Endothelial cell of umbilical vein (primary cell): Measurements from ENCODE around the gene MEIG1. TPM values are rescaled to one million over a fixed set of nuclear protein-coding genes. Genes with fewer than 3 reads are reported as not detected.

Experiments used
- BruUV-seq: library from RNA; stranded (reverse); fragments of 400-500 nt; replicated peaks from 2 replicates; lab custom pipeline; 2021; lab: Mats Ljungman, UMichigan
- CTCF ChIA-PET: fragments of 300-600, 350-600 bp; sonication (Branson Sonifier 250); formaldehyde crosslinking; loops from one replicate; lab custom pipeline; 2021; ENCODE audit warnings: antibody characterized with exemption, inconsistent platforms; lab: Charles Lee
- POLR2A ChIA-PET: fragments of 300-600, 350-600 bp; sonication (Branson Sonifier 250); formaldehyde crosslinking; loops from one replicate; lab custom pipeline; 2021; ENCODE audit warnings: antibody characterized with exemption, inconsistent platforms; lab: Charles Lee
- DNase-seq: peaks from one replicate; pipeline ENCODE4 v3.0.0-alpha.2; 2011; ENCODE audit warnings: low read depth, low spot score
- FAIRE-seq: peaks from 2 replicates; lab custom pipeline; 2011; peaks lifted over from hg19 to GRCh38; lab: Jason Lieb, UNC
- H2AFZ ChIP-seq: 2 replicates; pipeline ENCODE4 v1.6.0; 2012; ENCODE audit warnings: low read depth, low read length, control low read depth, inconsistent platforms
- H3K27ac ChIP-seq: 2 replicates; pipeline ENCODE4 v1.5.1; 2011; ENCODE audit warnings: low read depth, mild to moderate bottlenecking, control low read depth, low read length, moderate library complexity; ENCODE audit not compliant: insufficient read depth
- H3K27me3 ChIP-seq, 2 experiments: 2 replicates each; pipeline versions ENCODE4 v1.6.0 to v1.6.1; 2011; ENCODE audit warnings: low read length in 2 of 2, mixed read lengths in 1 of 2; ENCODE audit not compliant: control insufficient read depth in 2 of 2, insufficient read depth in 2 of 2
- H3K36me3 ChIP-seq, 2 experiments: 2 replicates in 1 of 2; 3 replicates in 1 of 2; pipeline ENCODE4 v1.5.1; 2011; ENCODE audit warnings: low read length in 2 of 2, mild to moderate bottlenecking in 1 of 2, moderate library complexity in 1 of 2; ENCODE audit not compliant: control insufficient read depth in 2 of 2, insufficient read depth in 2 of 2; ENCODE audit errors: extremely low read depth in 1 of 2
- H3K4me1 ChIP-seq: 3 replicates; pipeline ENCODE4 v1.5.1; 2011; ENCODE audit warnings: mild to moderate bottlenecking, low read length; ENCODE audit not compliant: control insufficient read depth, insufficient read depth; ENCODE audit errors: extremely low read depth
- H3K4me2 ChIP-seq: 2 replicates; pipeline ENCODE4 v1.6.1; 2011; ENCODE audit warnings: low read length, control low read depth, mixed read lengths; ENCODE audit not compliant: insufficient read depth
- H3K4me3 ChIP-seq, 3 experiments: fragments of 200-600 bp in 1 of 3; sonication (generic), shearing (Covaris generic) in 1 of 3; replicated peaks in 1 of 3; 2 replicates each; pipeline ENCODE4 v1.5.1; 2011 to 2016; ENCODE audit warnings: control low read depth in 3 of 3, low read length in 3 of 3, mild to moderate bottlenecking in 2 of 3, inconsistent platforms in 1 of 3, low read depth in 1 of 3, moderate library complexity in 1 of 3; ENCODE audit not compliant: insufficient read depth in 1 of 3
- H3K79me2 ChIP-seq: 2 replicates; pipeline ENCODE4 v1.6.0; 2012; ENCODE audit warnings: low read length, inconsistent platforms; ENCODE audit not compliant: control insufficient read depth, insufficient read depth
- H3K9ac ChIP-seq: replicated peaks from 2 replicates; pipeline ENCODE3; 2011; ENCODE audit warnings: low read length, control low read depth; ENCODE audit not compliant: insufficient read depth; ENCODE audit errors: extremely low read depth
- H3K9me1 ChIP-seq: replicated peaks from 3 replicates; pipeline ENCODE4 v1.6.0; 2011; ENCODE audit warnings: mild to moderate bottlenecking, low read length; ENCODE audit not compliant: control insufficient read depth, insufficient read depth; ENCODE audit errors: extremely low read depth
- H3K9me3 ChIP-seq: replicated peaks from 2 replicates; pipeline ENCODE4 v1.5.1; 2012; ENCODE audit warnings: low read length, inconsistent platforms; ENCODE audit not compliant: control insufficient read depth, insufficient read depth
- H4K20me1 ChIP-seq: replicated peaks from 2 replicates; pipeline ENCODE3; 2011; ENCODE audit warnings: mild to moderate bottlenecking, low read length; ENCODE audit not compliant: control insufficient read depth, insufficient read depth; ENCODE audit errors: extremely low read depth
- CTCF ChIP-seq, 2 donors: IDR thresholded peaks; 1 replicate in 1 of 2; 2 replicates in 1 of 2; pipeline ENCODE4 v1.5.1; 2011; ENCODE audit warnings: low read length in 2 of 2, mild to moderate bottlenecking in 2 of 2, moderate library complexity in 2 of 2, control low read depth in 1 of 2, inconsistent platforms in 1 of 2, low read depth in 1 of 2; ENCODE audit not compliant: insufficient read depth in 1 of 2; ENCODE audit errors: extremely low read depth in 1 of 2
- EZH2 ChIP-seq: IDR thresholded peaks from 2 replicates; pipeline ENCODE4 v1.6.1; 2012; ENCODE audit warnings: borderline replicate concordance, low read depth, mild to moderate bottlenecking, moderate library complexity, low read length, inconsistent platforms; ENCODE audit not compliant: severe bottlenecking
- FOS ChIP-seq: IDR thresholded peaks from 2 replicates; pipeline ENCODE4 v1.6.1; 2011; ENCODE audit warnings: mild to moderate bottlenecking, low read length, moderate library complexity, borderline replicate concordance; ENCODE audit not compliant: insufficient read depth
- GATA2 ChIP-seq: IDR thresholded peaks from 2 replicates; pipeline ENCODE4 v1.7.0; 2011; ENCODE audit warnings: low read depth, mild to moderate bottlenecking, moderate library complexity, mixed read lengths, low read length; ENCODE audit not compliant: insufficient read length, insufficient read depth
- JUN ChIP-seq: IDR thresholded peaks from 2 replicates; pipeline ENCODE4 v1.6.1; 2011; ENCODE audit warnings: borderline replicate concordance, low read depth; ENCODE audit not compliant: insufficient read length, insufficient read depth
- MAX ChIP-seq: IDR thresholded peaks from 2 replicates; pipeline ENCODE4 v1.6.1; 2011; ENCODE audit not compliant: insufficient read depth, insufficient read length
- MYC ChIP-seq: IDR thresholded peaks from one replicate; pipeline ENCODE4 v1.6.1; 2011; ENCODE audit warnings: mild to moderate bottlenecking, low read depth, low read length
- POLR2A ChIP-seq: IDR thresholded peaks from 2 replicates; pipeline ENCODE4 v1.6.1; 2012; ENCODE audit warnings: low read depth, mild to moderate bottlenecking, control low read depth, low read length
- POLR2AphosphoS5 ChIP-seq: IDR thresholded peaks from 2 replicates; pipeline ENCODE4 v1.6.1; 2012; ENCODE audit warnings: low read depth, mild to moderate bottlenecking, control low read depth, low read length, moderate library complexity; ENCODE audit not compliant: insufficient read depth
- dilution Hi-C: fragments of 300-500 bp; cut with MboI; formaldehyde crosslinking; loops from one replicate; pipeline ENCODE4 v1.15.0; 2019; ENCODE audit warnings: low sequenced_read_pairs; ENCODE audit not compliant: extremely low pct_ligation_motif_present
- intact Hi-C: fragments of 100-400 bp; cut with micrococcal nuclease; formaldehyde crosslinking; loops from one replicate; pipeline ENCODE4 v1.10.0; 2022
- polyA plus RNA-seq, 4 experiments: library from polyadenylated mRNA; depleted of rRNA in 3 of 4; stranded (reverse) in 3 of 4; unstranded in 1 of 4; fragments of >200 nt; gene quantifications; 2 replicates each; pipeline versions ENCODE4 v1.2.1 to v1.2.3, GENCODE V29; 2011 to 2012; ENCODE audit warnings: missing spikeins in 1 of 4
- total RNA-seq: library from RNA; stranded (reverse); gene quantifications from 2 replicates; pipeline ENCODE4 v1.2.3, GENCODE V29; 2021

MEIG1 gene
- total and polyA plus RNA-seq, 2 donors (not counting 3 experiments of a cell fraction or from before 2014, with no cell fraction given), result 0.23 TPM; not detected in 1

- Histone ChIP-seq H3K9me1 (no peaks in the 10 kb centered on the region), H2AFZ (no peak overlapping the region), H3K27ac (no peak overlapping the region), H4K20me1 (no peaks in the 10 kb centered on the region), H3K36me3 (peaks cover 10 to 13% of the 10 kb centered on the region in 2 experiments), H3K4me1 (no peaks in the 10 kb centered on the region), H3K27me3 (no peaks in the 10 kb centered on the region), H3K4me3 (no peak overlapping the region), H3K9me3 (no peaks in the 10 kb centered on the region), H3K4me2 (no peak overlapping the region), H3K79me2 (no peaks in the 10 kb centered on the region), H3K9ac (no peak overlapping the region)
- dilution Hi-C loops (no loop called here), intact Hi-C loops (no loop called here)
- FAIRE-seq, result no peak
- no TSS peak for BruUV-seq
- POLR2A ChIA-PET, result no interaction called here
- no peak for TF ChIP-seq POLR2AphosphoS5
- TF ChIP-seq MAX, result no peak
- no peak for TF ChIP-seq FOS
- no peak for TF ChIP-seq EZH2
- TF ChIP-seq MYC, result no peak
- no peak for TF ChIP-seq GATA2
- TF ChIP-seq JUN, result no peak
- TF ChIP-seq POLR2A, result no peak
- no peak for TF ChIP-seq CTCF (IDR thresholded peaks at IDR 0.05; ENCODE audit: extremely low read depth in 1 of 2, insufficient read depth in 1 of 2, low read depth in 1 of 2, low read length in 2 of 2)
- CTCF ChIA-PET, result no interaction called here
- no peak for DNase-seq
Observed at GRCh38 chr10:14925268-14925667, 33.9 kb upstream of the MEIG1 start.
